A549 (cell line): ENCODE measurements around the gene KCNMA1. TPM values are rescaled to one million over a fixed set of nuclear protein-coding genes. Genes with fewer than 3 reads are reported as not detected.

Experiments
- ATAC-seq, 2 experiments: fragments of 200-7000 bp in 1 of 2; fragments of >200 bp in 1 of 2; cut with Nextera tagmentation in 1 of 2; cut with Tn5 transposase in 1 of 2; 3 replicates each; pipeline versions ENCODE4 v1.8.0 to v1.9.1; 2018 to 2020; ENCODE audit warnings: mild to moderate bottlenecking in 1 of 2, moderate library complexity in 1 of 2
- CTCF ChIA-PET: fragments of 300-600 bp; sonication (Branson Sonifier 250); formaldehyde crosslinking; extraction: SDS; loops from one replicate; lab custom pipeline; 2021; ENCODE audit warnings: antibody characterized with exemption, inconsistent platforms; lab: Yijun Ruan, JAX
- POLR2A ChIA-PET: fragments of 350-600 bp; formaldehyde crosslinking; extraction: SDS; loops from one replicate; lab custom pipeline; 2021; ENCODE audit warnings: antibody characterized with exemption, inconsistent platforms; lab: Yijun Ruan, JAX
- DNase-seq, 2 experiments: peaks; one replicate each; pipeline versions ENCODE4 v3.0.0 to v3.0.0-alpha.2; 2011 to 2016; ENCODE audit warnings: low read depth in 1 of 2, low spot score in 1 of 2
- FAIRE-seq: peaks from 2 replicates; lab custom pipeline; 2011; peaks lifted over from hg19 to GRCh38; lab: Jason Lieb, UNC
- H3K27ac ChIP-seq, 2 experiments: fragments of >200 bp; sonication (Bioruptor Twin); formaldehyde crosslinking; 3 replicates each; pipeline ENCODE4 v1.5.1; 2016 to 2017
- H3K4me1 ChIP-seq: fragments of >200 bp; sonication (Bioruptor Twin); formaldehyde crosslinking; 3 replicates; pipeline ENCODE4 v1.6.1; 2016
- H3K4me2 ChIP-seq: fragments of >200 bp; sonication (Bioruptor Twin); formaldehyde crosslinking; 3 replicates; pipeline ENCODE4 v1.6.1; 2016
- H3K4me3 ChIP-seq: fragments of >200 bp; sonication (Bioruptor Twin); formaldehyde crosslinking; 3 replicates; pipeline ENCODE4 v1.5.1; 2016
- H3K9me3 ChIP-seq: fragments of >200 bp; sonication (Bioruptor Twin); formaldehyde crosslinking; 3 replicates; pipeline ENCODE4 v1.6.1; 2016
- ATOH8 ChIP-seq: fragments of 250-450 bp; sonication (Bioruptor Pico); IDR thresholded peaks from 2 replicates; pipeline ENCODE4 v1.5.0; 2020; ENCODE audit warnings: low read depth, mild to moderate bottlenecking, moderate library complexity
- BCL3 ChIP-seq: fragments of >200 bp; sonication (Bioruptor Twin); formaldehyde crosslinking; IDR thresholded peaks from 3 replicates; pipeline ENCODE4 v1.6.1; 2016
- CEBPB ChIP-seq, 2 experiments: fragments of >200 bp in 1 of 2; sonication (Bioruptor Twin) in 1 of 2; formaldehyde crosslinking in 1 of 2; IDR thresholded peaks; 2 replicates each; pipeline ENCODE4 v1.6.1; 2012 to 2016
- EP300 ChIP-seq, 2 experiments: fragments of >200 bp; sonication (Bioruptor Twin); formaldehyde crosslinking; IDR thresholded peaks; 2 replicates in 1 of 2; 3 replicates in 1 of 2; pipeline ENCODE4 v1.6.1; 2016 to 2017
- ESRRA ChIP-seq: fragments of 150-350 bp; IDR thresholded peaks from 2 replicates; pipeline ENCODE4 v1.6.1; 2014; ENCODE audit warnings: mild to moderate bottlenecking, low read length, borderline replicate concordance
- GATA3 ChIP-seq: IDR thresholded peaks from 2 replicates; pipeline ENCODE4 v1.6.1; 2012; ENCODE audit warnings: borderline replicate concordance
- HES2 ChIP-seq: fragments of >200 bp; sonication (Bioruptor Twin); formaldehyde crosslinking; IDR thresholded peaks from 2 replicates; pipeline ENCODE4 v1.6.1; 2016
- HOXB5 ChIP-seq: fragments of 250-450 bp; sonication (Bioruptor Pico); IDR thresholded peaks from 2 replicates; pipeline ENCODE4 v1.5.0; 2020; ENCODE audit warnings: mild to moderate bottlenecking, moderate library complexity
- MAFK ChIP-seq: fragments of 450-650 bp; IDR thresholded peaks from 2 replicates; pipeline ENCODE4 v1.6.1; 2014; ENCODE audit not compliant: partially characterized antibody
- MAZ ChIP-seq: fragments of 150-350 bp; IDR thresholded peaks from 2 replicates; pipeline ENCODE4 v1.6.1; 2014; ENCODE audit warnings: antibody characterized with exemption, low read depth, low read length, borderline replicate concordance
- NFE2L2 ChIP-seq: fragments of 150-350 bp; conservative IDR thresholded peaks from 2 replicates; pipeline ENCODE4 v1.6.1; 2014; ENCODE audit warnings: low read length
- NR3C1 ChIP-seq: fragments of >200 bp; sonication (Bioruptor Twin); formaldehyde crosslinking; IDR thresholded peaks from 3 replicates; pipeline ENCODE4 v1.6.1; 2017
- PHF8 ChIP-seq: fragments of 200-600 bp; sonication (generic); IDR thresholded peaks from 2 replicates; pipeline ENCODE4 v1.6.1; 2016; ENCODE audit warnings: low read depth, mild to moderate bottlenecking, antibody characterized with exemption, moderate library complexity, borderline replicate concordance
- POLR2A ChIP-seq: IDR thresholded peaks from 2 replicates; pipeline ENCODE4 v1.6.1; 2012; ENCODE audit warnings: mild to moderate bottlenecking, low read length
- RAD21 ChIP-seq, 2 experiments: fragments of >200 bp in 1 of 2; sonication (Bioruptor Twin) in 1 of 2; formaldehyde crosslinking in 1 of 2; IDR thresholded peaks in 1 of 2; conservative IDR thresholded peaks in 1 of 2; 2 replicates in 1 of 2; 3 replicates in 1 of 2; pipeline ENCODE4 v1.6.1; 2012 to 2018; ENCODE audit warnings: inconsistent platforms in 1 of 2
- RFX5 ChIP-seq: fragments of 450-650 bp; IDR thresholded peaks from 2 replicates; pipeline ENCODE4 v1.7.1; 2014; ENCODE audit warnings: antibody characterized with exemption, mild to moderate bottlenecking, moderate library complexity
- SMC3 ChIP-seq: fragments of >200 bp; sonication (Bioruptor Twin); formaldehyde crosslinking; IDR thresholded peaks from 3 replicates; pipeline ENCODE4 v1.6.1; 2018; ENCODE audit warnings: inconsistent platforms
- USF2 ChIP-seq: fragments of 450-650 bp; IDR thresholded peaks from 2 replicates; pipeline ENCODE4 v1.6.1; 2014; ENCODE audit warnings: antibody characterized with exemption
- ZNF302 ChIP-seq: fragments of 250-450 bp; sonication (Bioruptor Pico); IDR thresholded peaks from 2 replicates; pipeline ENCODE4 v1.9.0; 2021; ENCODE audit warnings: inconsistent platforms, mild to moderate bottlenecking, moderate library complexity
- ZSCAN20 ChIP-seq: fragments of 250-450 bp; sonication (Bioruptor Pico); IDR thresholded peaks from 2 replicates; pipeline ENCODE4 v1.8.0; 2022; ENCODE audit warnings: mild to moderate bottlenecking, moderate library complexity
- WGBS: methylation state at CpG from one replicate; pipeline ENCODE4 v1.1.6; 2017; ENCODE audit errors: missing lambda C conversion rate; 5-methylcytosine and 5-hydroxymethylcytosine counted together
- polyA plus RNA-seq, 4 experiments: library from polyadenylated mRNA; depleted of rRNA in 3 of 4; stranded (reverse); fragments of >200 nt; fragmentation: RNase III in 1 of 4; extraction: RNeasy Plus Mini Kit Qiagen cat#74134 plus additional on column Dnase treatment in 1 of 4; gene quantifications; 2 replicates in 3 of 4; 3 replicates in 1 of 4; pipeline ENCODE4 v1.2.3, GENCODE V29; 2011 to 2017

KCNMA1 gene
- polyA plus RNA-seq, 2 of the 4 experiments (the other 2 are of a cell fraction), result 14.9 to 30.6 TPM

GRCh38 chr10:77401683-77402082, 235.9 kb downstream of the KCNMA1 start (continued):
- TF ChIP-seq PHF8 (no peak), BCL3 (no peak), MAZ (no peak)

- H3K4me2 ChIP-seq, result no peak overlapping the region
- FAIRE-seq (no peak), DNase-seq (no peak), ATAC-seq (no peak)
- WGBS, result 89% methylated on average over 4 of the region's 4 CpGs
- ChIA-PET CTCF (interaction anchor here (1.0 to 5.6 kb wide), 5 partner anchors 8 to 241 kb away, joined by 3 to 33 read pairs (median 5); no protein-coding TSS in a partner anchor), POLR2A (no interaction called here)
- no peaks in the 10 kb centered on the region for H3K9me3 ChIP-seq
- H3K4me1 ChIP-seq, result peaks cover 1% of the 10 kb centered on the region
- no peak overlapping the region for H3K27ac ChIP-seq
- H3K4me3 ChIP-seq, result no peak overlapping the region
- TF ChIP-seq RFX5 (no peak), NR3C1 (no peak), MAFK (no peak), HOXB5 (CRISPR knock-in tag) (no peak), POLR2A (no peak)
These were observed 237.6 kb downstream of the KCNMA1 start for GRCh38 chr10:77400033-77400432.

GRCh38 chr10:77398986-77399755, 238.4 kb downstream of the KCNMA1 start:
- 75% methylated on average over 10 of the region's 10 CpGs for WGBS
- no peak for ATAC-seq
- CTCF ChIA-PET, result interaction anchor here (5.6 kb wide), 1 partner anchor 8 kb away, joined by 33 read pairs; no protein-coding TSS in a partner anchor

More at GRCh38 chr10:77398986-77399755, 238.4 kb downstream of the KCNMA1 start:
- H3K4me3 ChIP-seq, result no peak overlapping the region
- no peak overlapping the region for H3K27ac ChIP-seq
- DNase-seq (no peak), FAIRE-seq (no peak)
- TF ChIP-seq MAFK (no peak), HOXB5 (CRISPR knock-in tag) (no peak), POLR2A (no peak), RAD21 (conservative IDR thresholded peaks at IDR 0.05 in 1 of 2, IDR thresholded peaks at IDR 0.05 in 1 of 2) (no peak), USF2 (no peak), EP300 (IDR thresholded peaks at IDR 0.05) (no peak), ESRRA (no peak), SMC3 (no peak), NFE2L2 (no peak), CEBPB (IDR thresholded peaks at IDR 0.05) (no peak), ZNF302 (no peak), ZSCAN20 (CRISPR knock-in tag) (no peak), HES2 (no peak), GATA3 (no peak), BCL3 (no peak), ATOH8 (CRISPR knock-in tag) (no peak)
- H3K4me1 ChIP-seq, result no peaks in the 10 kb centered on the region
- H3K4me2 ChIP-seq, result no peak overlapping the region
- no peaks in the 10 kb centered on the region for H3K9me3 ChIP-seq
- POLR2A ChIA-PET, result no interaction called here
